B cell (primary cell): Measurements from ENCODE around the gene GNLY. TPM values are rescaled to one million over a fixed set of nuclear protein-coding genes. Genes with fewer than 3 reads are reported as not detected.

ENCODE experiments used
- ATAC-seq: fragments of 200-7000 bp; cut with Tn5 transposase; one replicate; pipeline ENCODE4 v1.10.0; 2021; ENCODE audit warnings: low read depth, mild to moderate bottlenecking, moderate number of reproducible peaks, moderate library complexity
- CTCF ChIA-PET: fragments of 350-600 bp; sonication (Branson Sonifier 250); formaldehyde crosslinking; loops from one replicate; lab custom pipeline; 2021; ENCODE audit warnings: antibody characterized with exemption, inconsistent platforms; lab: Charles Lee
- POLR2A ChIA-PET: fragments of 350-600 bp; sonication (Branson Sonifier 250); formaldehyde crosslinking; loops from one replicate; lab custom pipeline; 2021; ENCODE audit warnings: antibody characterized with exemption; lab: Charles Lee
- DNase-seq: peaks from one replicate; pipeline ENCODE4 v3.0.0; 2013
- H2AFZ ChIP-seq: 2 replicates; pipeline ENCODE4 v1.6.1; 2012; ENCODE audit warnings: mild to moderate bottlenecking, low read depth, low read length; ENCODE audit not compliant: insufficient read depth, poor library complexity, severe bottlenecking
- H3K27ac ChIP-seq, 2 donors: 1 replicate in 1 of 2; 2 replicates in 1 of 2; pipeline ENCODE4 v1.5.1; 2012 to 2013; ENCODE audit warnings: low read length in 2 of 2, mild to moderate bottlenecking in 2 of 2, moderate library complexity in 1 of 2
- H3K27me3 ChIP-seq, 4 experiments: fragments of 200-600 bp in 1 of 4; sonication (generic) in 1 of 4; replicated peaks in 1 of 4; 1 replicate in 2 of 4; 2 replicates in 2 of 4; pipeline versions ENCODE4 v1.6.1 to v1.7.0; 2013 to 2016; ENCODE audit warnings: low read length in 3 of 4, mild to moderate bottlenecking in 2 of 4, mixed read lengths in 1 of 4, moderate library complexity in 1 of 4; ENCODE audit not compliant: insufficient read depth in 4 of 4, control insufficient read depth in 3 of 4; ENCODE audit errors: control extremely low read depth in 1 of 4
- H3K36me3 ChIP-seq, 2 experiments: replicated peaks in 1 of 2; 1 replicate in 1 of 2; 2 replicates in 1 of 2; pipeline versions ENCODE4 v1.6.1 to v1.7.1; 2013; ENCODE audit warnings: low read length in 1 of 2; ENCODE audit not compliant: insufficient read depth in 2 of 2, control insufficient read depth in 1 of 2; ENCODE audit errors: control extremely low read depth in 1 of 2, extremely low read depth in 1 of 2
- H3K4me1 ChIP-seq, 2 donors: fragments of 200-600 bp in 1 of 2; sonication (generic) in 1 of 2; 1 replicate in 1 of 2; 2 replicates in 1 of 2; pipeline versions ENCODE4 v1.5.1 to v1.6.1; 2013 to 2017; ENCODE audit warnings: low read length in 2 of 2; ENCODE audit not compliant: control insufficient read depth in 2 of 2, insufficient read depth in 2 of 2
- H3K4me2 ChIP-seq: replicated peaks from 2 replicates; pipeline ENCODE3; 2012; ENCODE audit warnings: mild to moderate bottlenecking, low read depth, low read length; ENCODE audit not compliant: poor library complexity, severe bottlenecking
- H3K4me3 ChIP-seq, 5 experiments: fragments of 200-600 bp in 1 of 5; sonication (generic) in 1 of 5; 1 replicate in 3 of 5; 2 replicates in 2 of 5; pipeline versions ENCODE4 v1.5.1 to v1.7.0; 2011 to 2016; ENCODE audit warnings: low read length in 4 of 5, mild to moderate bottlenecking in 4 of 5, low read depth in 2 of 5, control low read depth in 1 of 5, moderate library complexity in 1 of 5; ENCODE audit not compliant: insufficient read depth in 1 of 5; ENCODE audit errors: control extremely low read depth in 1 of 5, extremely low read depth in 1 of 5
- H3K79me2 ChIP-seq: fragments of 200-600 bp; sonication (generic); one replicate; pipeline ENCODE4 v1.6.0; 2016; ENCODE audit warnings: low read length; ENCODE audit not compliant: control insufficient read depth, insufficient read depth
- H3K9ac ChIP-seq: fragments of 200-600 bp; sonication (generic); 2 replicates; pipeline ENCODE4 v1.6.1; 2017; ENCODE audit warnings: mild to moderate bottlenecking, low read length, moderate library complexity
- H3K9me3 ChIP-seq, 3 donors: one replicate each; pipeline versions ENCODE4 v1.6.1 to v1.7.1; 2013; ENCODE audit warnings: low read length in 2 of 3; ENCODE audit not compliant: control insufficient read depth in 2 of 3, insufficient read depth in 1 of 3; ENCODE audit errors: control extremely low read depth in 1 of 3
- H4K20me1 ChIP-seq: 2 replicates; pipeline ENCODE4 v1.6.0; 2012; ENCODE audit warnings: mild to moderate bottlenecking, low read length; ENCODE audit not compliant: insufficient read depth, control insufficient read depth, poor library complexity, severe bottlenecking
- H3K27ac Mint-ChIP-seq: one replicate; pipeline ENCODE4 v1.8.0; 2021; ENCODE audit warnings: mixed read lengths
- H3K27me3 Mint-ChIP-seq: one replicate; pipeline ENCODE4 v1.8.0; 2021; ENCODE audit warnings: mixed read lengths
- H3K4me1 Mint-ChIP-seq: one replicate; pipeline ENCODE4 v1.8.0; 2021; ENCODE audit warnings: mixed read lengths
- H3K4me3 Mint-ChIP-seq: one replicate; pipeline ENCODE4 v1.8.0; 2021; ENCODE audit warnings: mixed read lengths
- H3K9me3 Mint-ChIP-seq: one replicate; pipeline ENCODE4 v1.8.0; 2022; ENCODE audit warnings: mixed read lengths; ENCODE audit not compliant: insufficient read depth
- CTCF ChIP-seq: fragments of 200-600 bp; IDR thresholded peaks from one replicate; pipeline ENCODE4 v1.8.0; 2022; ENCODE audit warnings: antibody characterized with exemption, mild to moderate bottlenecking
- EZH2 ChIP-seq: IDR thresholded peaks from 2 replicates; pipeline ENCODE4 v1.6.1; 2012; ENCODE audit warnings: borderline replicate concordance, low read depth, mild to moderate bottlenecking, moderate library complexity, low read length; ENCODE audit not compliant: insufficient read depth, poor library complexity, severe bottlenecking
- WGBS: methylation state at CpG from one replicate; pipeline ENCODE4 v1.1.5; 2013; ENCODE audit warnings: missing lambda C conversion rate; ENCODE audit not compliant: insufficient coverage; 5-methylcytosine and 5-hydroxymethylcytosine counted together
- intact Hi-C: fragments of 100-400 bp; cut with micrococcal nuclease; formaldehyde crosslinking; loops from one replicate; pipeline ENCODE4 v1.10.0; 2022
- polyA plus RNA-seq: library from polyadenylated mRNA; depleted of rRNA; stranded (reverse); fragments of >200 nt; gene quantifications from 2 replicates; pipeline ENCODE4 v1.2.3, GENCODE V29; 2012
- total RNA-seq, 2 donors: library from RNA; stranded (reverse); fragments of 120-200 nt in 1 of 2; gene quantifications; 1 replicate in 1 of 2; 2 replicates in 1 of 2; pipeline versions ENCODE4 v1.2.3 to v1.2.4, GENCODE V29; 2013 to 2022

Gene GNLY
- total and polyA plus RNA-seq, 2 donors (not counting 1 experiment from before 2014, with no cell fraction given) = 3.9 to 4.2 TPM

- Histone ChIP-seq H3K27ac (peak overlapping the region; percentile 71 to 75), H3K36me3 (no peaks in the 10 kb centered on the region), H3K9me3 (no peaks in the 10 kb centered on the region), H4K20me1 (no peaks in the 10 kb centered on the region), H2AFZ (peak overlapping the region; percentile 29), H3K27me3 (no peaks in the 10 kb centered on the region), H3K79me2 (no peaks in the 10 kb centered on the region), H3K4me2 (peak overlapping the region; percentile 66), H3K4me3 (peak overlapping the region in 3 of 5 experiments; percentile 8 to 28 (median 27)), H3K4me1 (peaks cover 39 to 44% of the 10 kb centered on the region in 2 donors), H3K9ac (peak overlapping the region; percentile 36)
- peaks cover 8% of the 10 kb centered on the region for H3K27me3 Mint-ChIP-seq
- peak overlapping the region; percentile 70 for H3K27ac Mint-ChIP-seq
- no peaks in the 10 kb centered on the region for H3K9me3 Mint-ChIP-seq
- WGBS = 41% methylated on average over 7 of the region's 8 CpGs
- DNase-seq (peak; percentile 75), ATAC-seq (peak; percentile 66)
- TF ChIP-seq CTCF = no peak
- TF ChIP-seq EZH2 = no peak
- ChIA-PET POLR2A (interaction anchor here (0.7 to 1.2 kb wide), 2 partner anchors 41 to 378 kb away, joined by 3 read pairs; no protein-coding TSS in a partner anchor), CTCF (interaction anchor here (0.5 to 8.8 kb wide), 6 partner anchors 24 to 366 kb away, joined by 3 to 134 read pairs (median 10); no protein-coding TSS in a partner anchor)
- H3K4me3 Mint-ChIP-seq = peak overlapping the region; percentile 64
- H3K4me1 Mint-ChIP-seq = peaks cover 39% of the 10 kb centered on the region
- intact Hi-C loops = loop anchor here (10.0 kb wide), 1 partner anchor 170 kb away; the partner anchor contains the start of gene MAT2A
Measured at GRCh38 chr2:85704800-85705679, 10.9 kb downstream of the GNLY start.

GRCh38 chr2:85705680-85706039 lies 11.5 kb downstream of the GNLY start:
- no peak for DNase-seq
- H3K4me2 ChIP-seq = peak overlapping the region; percentile 66
- peaks cover 14% of the 10 kb centered on the region for H3K27me3 Mint-ChIP-seq
- H3K4me3 ChIP-seq = no peak overlapping the region
- H3K36me3 ChIP-seq = no peaks in the 10 kb centered on the region
- H2AFZ ChIP-seq = no peak overlapping the region
- H3K27ac ChIP-seq = peak overlapping the region in 1 of 2 donors; percentile 71
- no peak for ATAC-seq
- TF ChIP-seq CTCF (no peak), EZH2 (no peak)
- no peak overlapping the region for H3K4me3 Mint-ChIP-seq
- no peaks in the 10 kb centered on the region for H3K27me3 ChIP-seq
- peaks cover 39 to 44% of the 10 kb centered on the region in 2 donors for H3K4me1 ChIP-seq
- H4K20me1 ChIP-seq = no peaks in the 10 kb centered on the region
- intact Hi-C loops = loop anchor here (10.0 kb wide), 1 partner anchor 171 kb away; the partner anchor contains the start of gene MAT2A
- peak overlapping the region; percentile 70 for H3K27ac Mint-ChIP-seq
- peaks cover 39% of the 10 kb centered on the region for H3K4me1 Mint-ChIP-seq
- no peaks in the 10 kb centered on the region for H3K9me3 Mint-ChIP-seq
- WGBS = 100% methylated on average over 1 of the region's 2 CpGs
- no peaks in the 10 kb centered on the region for H3K79me2 ChIP-seq
- ChIA-PET POLR2A (no interaction called here), CTCF (interaction anchor here (0.5 to 8.8 kb wide), 7 partner anchors 12 to 366 kb away, joined by 3 to 134 read pairs (median 15); partner anchors contain the start of gene GNLY)
- H3K9me3 ChIP-seq = no peaks in the 10 kb centered on the region
- no peak overlapping the region for H3K9ac ChIP-seq
